AG09309 (cell line): ENCODE data around the gene TMEM139.

Experiments used
- DNase-seq: peaks from one replicate; pipeline ENCODE4 v3.0.0-alpha.2; 2010; ENCODE audit warnings: low read depth
- H3K4me3 ChIP-seq: 2 replicates; pipeline ENCODE4 v1.5.1; 2011; ENCODE audit warnings: mild to moderate bottlenecking, low read depth, low read length, moderate library complexity; ENCODE audit not compliant: control insufficient read depth
- CTCF ChIP-seq: IDR thresholded peaks from 2 replicates; pipeline ENCODE4 v1.5.1; 2011; ENCODE audit warnings: mild to moderate bottlenecking, low read depth, low read length, inconsistent platforms; ENCODE audit not compliant: insufficient read depth, control insufficient read depth; ENCODE audit errors: missing control alignments

The TMEM139 gene

GRCh38 chr7:143248761-143249354 lies 35.9 kb upstream of the TMEM139 start:
- no peak for DNase-seq
- no peak for TF ChIP-seq CTCF
- no peak overlapping the region for H3K4me3 ChIP-seq

- H3K4me3 ChIP-seq = no peak overlapping the region
- DNase-seq = no peak
- no peak for TF ChIP-seq CTCF
Observed at GRCh38 chr7:143250199-143250598, 34.6 kb upstream of the TMEM139 start.

- no peak for TF ChIP-seq CTCF
- H3K4me3 ChIP-seq = no peak overlapping the region
- DNase-seq = no peak
Observed at GRCh38 chr7:143250822-143251221, 33.9 kb upstream of the TMEM139 start.

- DNase-seq = no peak
- no peak overlapping the region for H3K4me3 ChIP-seq
- TF ChIP-seq CTCF = no peak
Observed at GRCh38 chr7:143252006-143252405, 32.8 kb upstream of the TMEM139 start.

- DNase-seq = no peak
- no peak for TF ChIP-seq CTCF
- no peak overlapping the region for H3K4me3 ChIP-seq
Observed at GRCh38 chr7:143255564-143255963, 29.2 kb upstream of the TMEM139 start.

- TF ChIP-seq CTCF = no peak
- no peak for DNase-seq
Observed at GRCh38 chr7:143256325-143256724, 28.4 kb upstream of the TMEM139 start.

GRCh38 chr7:143256932-143257331 lies 27.8 kb upstream of the TMEM139 start:
- DNase-seq = no peak
- H3K4me3 ChIP-seq = no peak overlapping the region
- TF ChIP-seq CTCF = no peak

More at GRCh38 chr7:143256325-143256724, 28.4 kb upstream of the TMEM139 start:
- no peak overlapping the region for H3K4me3 ChIP-seq
